GM10266 (cell line): ENCODE data around the gene LIPG.

Experiments
- DNase-seq: peaks from one replicate; pipeline ENCODE4 v3.0.0; 2012; ENCODE audit errors: extremely low spot score
- CTCF ChIP-seq: IDR thresholded peaks from 2 replicates; pipeline ENCODE4 v1.5.1; 2012; ENCODE audit warnings: mild to moderate bottlenecking, low read depth; ENCODE audit not compliant: control insufficient read depth, insufficient read depth; ENCODE audit errors: missing control alignments

The LIPG gene

DNA sequence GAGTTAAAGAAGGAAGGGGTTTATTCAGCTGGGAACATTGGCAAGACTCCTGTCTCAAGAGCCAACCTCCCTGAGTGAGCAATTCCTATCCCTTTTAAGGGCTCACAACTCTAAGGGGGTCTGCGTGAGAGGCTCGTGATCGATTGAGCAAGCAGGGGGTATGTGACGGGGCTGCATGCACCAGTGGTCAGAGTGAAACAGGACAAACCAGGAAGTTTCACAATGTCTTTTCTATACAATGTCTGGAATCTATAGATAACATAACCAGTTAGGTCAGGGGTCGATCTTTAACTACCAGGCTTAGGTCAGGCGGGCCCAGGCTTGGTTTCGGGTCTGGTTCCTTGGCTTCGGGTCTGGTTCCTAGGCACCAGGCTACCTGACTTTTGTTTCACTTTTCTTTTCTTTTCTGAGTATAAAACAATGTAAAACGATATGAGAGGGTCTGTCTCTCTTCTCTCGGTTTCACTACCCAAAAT lies 30.1 kb upstream of the LIPG start:
- DNase-seq = no peak
- no peak for TF ChIP-seq CTCF

- TF ChIP-seq CTCF = no peak
- no peak for DNase-seq
Observed at GRCh38 chr18:49534846-49535601, 26.8 kb upstream of the LIPG start.

DNA sequence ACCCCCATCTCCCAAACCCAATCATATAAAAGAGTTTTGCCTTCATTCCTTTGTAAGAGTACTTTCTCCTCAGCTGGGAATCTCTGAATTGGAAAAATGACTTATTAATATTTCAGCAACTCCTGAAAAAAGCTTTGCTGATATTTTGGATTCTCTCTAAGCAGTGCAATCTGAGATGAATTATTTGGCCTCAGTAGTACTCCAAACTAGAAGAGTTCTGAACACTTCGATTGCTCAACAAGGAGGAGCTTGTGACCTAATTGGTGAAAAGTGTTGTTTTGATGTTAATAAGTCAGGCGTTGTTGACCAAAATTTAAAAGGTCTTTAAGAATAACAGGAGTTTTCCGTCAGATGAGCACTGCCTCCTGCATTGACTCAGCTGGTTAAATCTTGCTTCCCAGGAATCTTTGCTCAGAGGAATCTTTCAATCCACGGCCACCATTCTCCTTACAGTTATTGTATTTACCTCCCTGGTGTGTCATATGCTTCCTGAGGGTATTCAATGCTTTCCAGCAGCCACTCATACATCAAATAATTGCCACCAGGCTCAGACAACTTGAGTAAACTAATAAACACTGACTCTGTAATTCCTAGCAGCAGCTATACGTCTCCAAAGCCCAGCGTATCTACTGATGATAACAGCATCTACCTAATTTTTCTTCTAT lies 24.5 kb upstream of the LIPG start:
- no peak for DNase-seq
- no peak for TF ChIP-seq CTCF

GRCh38 chr18:49544362-49544761 lies 17.5 kb upstream of the LIPG start:
- no peak for TF ChIP-seq CTCF
- no peak for DNase-seq

DNA sequence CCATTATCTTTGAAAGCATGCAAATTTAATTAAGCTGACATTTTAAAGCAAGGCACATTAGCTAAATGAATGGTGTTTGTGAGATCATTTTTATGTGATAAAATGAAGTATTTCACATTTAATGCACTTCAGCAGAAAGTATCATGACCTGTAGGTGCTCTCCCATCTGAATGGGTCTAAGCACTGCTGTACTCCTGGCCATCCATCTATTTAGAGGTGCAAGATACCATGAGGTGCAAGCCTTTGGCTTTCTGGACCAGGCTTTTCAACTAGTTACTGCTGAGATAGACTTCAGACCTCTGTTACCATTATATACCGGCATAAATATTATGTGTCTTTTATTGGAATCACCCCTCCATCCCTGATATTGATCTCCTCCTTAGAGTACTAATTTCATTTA lies 15.6 kb upstream of the LIPG start:
- no peak for DNase-seq
- no peak for TF ChIP-seq CTCF

DNA sequence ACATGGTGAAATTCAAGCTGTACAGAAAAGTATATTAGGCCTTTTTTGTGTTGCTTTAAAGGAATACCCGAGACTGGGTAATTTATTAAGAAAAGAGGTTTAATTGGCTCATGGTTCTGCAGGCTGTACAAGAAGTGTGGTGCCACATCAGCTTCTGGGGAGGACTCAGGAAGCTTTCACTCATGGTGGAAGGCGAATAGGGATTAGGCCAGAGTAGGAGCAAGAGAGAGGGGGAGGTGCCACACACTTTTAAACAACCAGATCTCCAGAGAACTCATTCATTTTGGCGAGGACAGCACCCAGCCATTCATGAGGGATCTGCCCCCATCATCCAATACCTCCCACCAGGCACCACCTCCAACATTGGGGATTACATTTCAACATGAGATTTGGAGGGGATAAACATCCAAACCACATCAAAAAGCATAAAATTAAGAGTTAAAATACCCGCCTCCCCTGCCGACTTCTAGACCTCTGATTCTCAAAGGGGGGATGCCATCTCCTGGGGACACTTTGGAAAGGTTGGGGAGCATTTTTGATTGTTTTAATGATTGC lies 15.1 kb upstream of the LIPG start:
- no peak for TF ChIP-seq CTCF
- DNase-seq = no peak

- DNase-seq = no peak
- TF ChIP-seq CTCF = no peak
Observed at GRCh38 chr18:49547701-49548100, 14.2 kb upstream of the LIPG start.
